HG03039 (cell line): ENCODE results near the gene TTC27.
"Not testable (repeated sequence)": the region's sequence is repeated elsewhere in the genome, so short reads cannot be mapped to it uniquely, and the experiment has no call there.

ENCODE experiments used
- ATAC-seq: cut with Tn5 transposase; IDR thresholded peaks from one replicate; pipeline ENCODE4 v1.9.1; 2021; ENCODE audit warnings: mild to moderate bottlenecking, moderate library complexity; ENCODE audit not compliant: unreplicated experiment

The TTC27 gene

GRCh38 chr2:32844253-32844652 is 216.4 kb downstream of the TTC27 start:
- ATAC-seq, result no peak

- not testable (repeated sequence) for ATAC-seq
These were observed 218.4 kb downstream of the TTC27 start for GRCh38 chr2:32846274-32846673.

GRCh38 chr2:32847734-32848133 is 219.9 kb downstream of the TTC27 start:
- no peak for ATAC-seq

GRCh38 chr2:32849456-32850194 is 221.8 kb downstream of the TTC27 start:
- no peak for ATAC-seq

- no peak for ATAC-seq
These were observed 224.1 kb downstream of the TTC27 start for GRCh38 chr2:32851777-32852439.

- ATAC-seq, result no peak
These were observed 225.0 kb downstream of the TTC27 start for GRCh38 chr2:32852856-32853255.

- no peak for ATAC-seq
These were observed 229.0 kb downstream of the TTC27 start for GRCh38 chr2:32856891-32857290.

- no peak for ATAC-seq
These were observed 230.9 kb downstream of the TTC27 start for GRCh38 chr2:32858713-32859112.

GRCh38 chr2:32860385-32860784 is 232.5 kb downstream of the TTC27 start:
- no peak for ATAC-seq

- ATAC-seq, result no peak
These were observed 234.6 kb downstream of the TTC27 start for GRCh38 chr2:32862269-32863055.

GRCh38 chr2:32863326-32863725 is 235.5 kb downstream of the TTC27 start:
- ATAC-seq, result no peak

GRCh38 chr2:32863803-32864202 is 236.0 kb downstream of the TTC27 start:
- ATAC-seq, result no peak

GRCh38 chr2:32864334-32865111 is 236.7 kb downstream of the TTC27 start:
- ATAC-seq, result no peak

- ATAC-seq, result no peak
These were observed 237.7 kb downstream of the TTC27 start for GRCh38 chr2:32865399-32866068.

- not testable (repeated sequence) for ATAC-seq
These were observed 238.6 kb downstream of the TTC27 start for GRCh38 chr2:32866462-32866861.
